Stimulated activated memory B cell treated with anti-CD40 and anti-IgM and Interleukin-4, amounts not matched to agents 10 μg/mL and 1 μg/mL and 100 μg/mL, for 72 hours (primary cell): Measurements from ENCODE around the gene AFF3.

ENCODE experiments used
- ATAC-seq: fragments of 150-1000 bp; cut with Tn5 transposase; 2 replicates; pipeline ENCODE4 v1.10.0; 2021
- H3K27ac Mint-ChIP-seq: one replicate; pipeline ENCODE4 v1.8.0; 2022; ENCODE audit warnings: mild to moderate bottlenecking, mixed read lengths
- H3K27me3 Mint-ChIP-seq: one replicate; pipeline ENCODE4 v1.8.0; 2022; ENCODE audit warnings: mixed read lengths
- H3K36me3 Mint-ChIP-seq: one replicate; pipeline ENCODE4 v1.8.0; 2022; ENCODE audit warnings: mixed read lengths
- H3K4me1 Mint-ChIP-seq: one replicate; pipeline ENCODE4 v1.8.0; 2022; ENCODE audit warnings: mixed read lengths
- H3K4me3 Mint-ChIP-seq: one replicate; pipeline ENCODE4 v1.8.0; 2022; ENCODE audit warnings: mild to moderate bottlenecking, moderate library complexity, mixed read lengths
- H3K9me3 Mint-ChIP-seq: one replicate; pipeline ENCODE4 v1.8.0; 2022; ENCODE audit warnings: mixed read lengths

AFF3 gene

DNA sequence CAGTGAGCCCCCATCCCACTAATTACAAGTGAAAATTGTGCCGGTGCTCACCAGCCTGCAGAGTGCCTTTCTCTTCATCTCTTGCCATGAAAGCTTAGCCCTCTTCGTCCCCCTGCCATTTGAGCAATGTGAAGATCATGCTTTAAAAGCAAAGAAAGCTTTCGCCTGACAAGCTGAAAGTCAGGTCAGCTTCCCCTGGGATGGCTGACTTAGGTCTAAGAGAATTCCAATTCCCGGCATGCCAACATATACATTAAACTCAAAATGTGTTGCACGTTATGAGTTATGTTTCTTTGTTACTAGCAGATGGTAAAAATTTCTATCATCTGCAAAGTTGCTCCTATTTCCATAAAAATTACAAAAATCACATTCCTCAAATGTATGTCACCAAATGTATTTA, 129.8 kb downstream of the AFF3 start:
- no peaks in the 10 kb centered on the region for H3K9me3 Mint-ChIP-seq
- H3K27ac Mint-ChIP-seq: peak overlapping the region; percentile 61
- peaks cover 30% of the 10 kb centered on the region for H3K36me3 Mint-ChIP-seq
- H3K4me1 Mint-ChIP-seq: peaks cover 23% of the 10 kb centered on the region
- no peak overlapping the region for H3K4me3 Mint-ChIP-seq
- H3K27me3 Mint-ChIP-seq: no peaks in the 10 kb centered on the region
- no peak for ATAC-seq

DNA sequence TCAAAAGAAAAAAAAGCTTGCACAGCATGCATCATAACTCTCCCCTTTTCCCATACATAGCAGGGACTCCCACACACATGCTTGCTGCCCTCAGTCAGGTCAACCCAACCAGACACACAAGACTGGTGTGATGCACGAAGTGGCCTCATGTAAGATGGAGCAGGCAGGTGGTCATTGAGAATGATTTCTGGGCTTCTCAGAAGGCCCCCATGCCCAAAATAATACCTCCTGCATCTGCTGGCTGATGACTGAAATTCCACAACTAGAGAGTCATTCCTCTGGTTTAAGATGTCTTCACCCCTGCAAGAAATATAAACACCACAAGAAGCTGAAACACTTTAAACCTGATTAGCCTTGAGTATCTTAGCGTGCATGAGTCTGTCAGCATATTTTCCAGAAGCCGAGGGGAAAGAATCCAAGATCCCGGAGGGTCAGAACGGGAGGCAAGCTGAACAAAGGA, 131.1 kb downstream of the AFF3 start:
- Mint-ChIP-seq H3K27ac (no peak overlapping the region), H3K36me3 (peaks cover 42% of the 10 kb centered on the region), H3K4me3 (no peak overlapping the region), H3K27me3 (no peaks in the 10 kb centered on the region), H3K4me1 (peaks cover 23% of the 10 kb centered on the region), H3K9me3 (no peaks in the 10 kb centered on the region)
- no peak for ATAC-seq

DNA sequence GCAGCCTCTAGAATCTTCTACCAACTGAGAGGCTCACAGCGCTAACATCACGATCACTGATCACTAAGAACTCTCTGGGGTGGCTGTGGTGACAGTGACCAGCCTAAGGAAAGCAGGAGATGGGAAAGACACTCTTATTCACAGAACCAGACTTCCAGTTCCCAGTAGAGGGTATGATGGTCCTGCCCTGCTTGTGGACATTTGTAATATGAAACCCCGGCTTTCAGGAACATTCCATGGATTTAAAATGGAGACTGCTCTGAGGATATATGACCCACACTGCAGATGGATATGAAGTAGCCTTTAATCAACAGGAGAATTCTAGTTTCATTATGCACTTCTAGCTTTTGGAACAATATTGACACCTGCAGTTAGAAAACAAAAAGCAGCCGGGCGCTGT, 131.8 kb downstream of the AFF3 start:
- H3K27ac Mint-ChIP-seq: no peak overlapping the region
- peaks cover 23% of the 10 kb centered on the region for H3K4me1 Mint-ChIP-seq
- no peaks in the 10 kb centered on the region for H3K27me3 Mint-ChIP-seq
- ATAC-seq: no peak
- no peak overlapping the region for H3K4me3 Mint-ChIP-seq
- peaks cover 43% of the 10 kb centered on the region for H3K36me3 Mint-ChIP-seq
- no peaks in the 10 kb centered on the region for H3K9me3 Mint-ChIP-seq

DNA sequence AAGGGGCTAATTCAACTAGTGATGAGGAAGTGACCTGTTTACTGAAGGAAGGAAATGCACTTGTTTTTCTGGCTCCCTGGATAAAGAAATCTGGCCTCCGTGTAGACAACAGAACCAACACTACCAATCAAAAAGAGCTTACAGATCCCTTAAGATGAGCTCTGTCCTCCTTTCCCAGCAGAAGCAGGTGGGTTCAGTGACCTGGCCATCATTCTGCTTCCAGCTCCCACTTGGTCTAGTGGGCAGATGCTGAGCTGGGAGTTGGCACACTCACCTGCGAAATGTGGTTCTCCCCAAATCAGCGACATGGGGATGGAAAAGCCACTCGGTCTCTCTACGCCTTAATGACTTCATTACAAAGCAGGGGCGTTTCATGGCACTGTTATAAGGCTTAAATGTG, 132.6 kb downstream of the AFF3 start:
- Mint-ChIP-seq H3K36me3 (peaks cover 51% of the 10 kb centered on the region), H3K4me3 (no peak overlapping the region), H3K4me1 (peaks cover 23% of the 10 kb centered on the region), H3K27ac (peak overlapping the region; percentile 52), H3K27me3 (no peaks in the 10 kb centered on the region), H3K9me3 (no peaks in the 10 kb centered on the region)
- ATAC-seq: no peak

DNA sequence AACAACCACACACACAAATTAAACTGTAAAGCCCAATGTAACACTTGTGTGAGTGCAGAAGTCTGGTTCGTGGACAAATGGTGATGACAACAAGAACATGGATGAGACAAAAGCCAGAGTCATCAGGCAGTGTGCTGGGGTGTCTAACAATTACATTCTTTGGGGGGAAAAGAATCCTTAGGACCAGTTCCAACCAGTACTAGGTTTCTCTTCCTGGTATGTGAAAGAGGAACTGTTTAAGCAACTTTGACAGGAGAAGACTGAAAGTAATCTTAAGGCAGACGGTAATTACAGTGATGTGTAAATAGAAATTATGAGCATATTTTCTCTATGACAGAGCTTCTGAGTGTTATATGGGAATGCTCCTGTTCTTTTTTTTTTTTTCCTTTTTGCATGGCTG, 133.4 kb downstream of the AFF3 start:
- Mint-ChIP-seq H3K27me3 (no peaks in the 10 kb centered on the region), H3K27ac (peak overlapping the region; percentile 52)
- ATAC-seq: no peak

DNA sequence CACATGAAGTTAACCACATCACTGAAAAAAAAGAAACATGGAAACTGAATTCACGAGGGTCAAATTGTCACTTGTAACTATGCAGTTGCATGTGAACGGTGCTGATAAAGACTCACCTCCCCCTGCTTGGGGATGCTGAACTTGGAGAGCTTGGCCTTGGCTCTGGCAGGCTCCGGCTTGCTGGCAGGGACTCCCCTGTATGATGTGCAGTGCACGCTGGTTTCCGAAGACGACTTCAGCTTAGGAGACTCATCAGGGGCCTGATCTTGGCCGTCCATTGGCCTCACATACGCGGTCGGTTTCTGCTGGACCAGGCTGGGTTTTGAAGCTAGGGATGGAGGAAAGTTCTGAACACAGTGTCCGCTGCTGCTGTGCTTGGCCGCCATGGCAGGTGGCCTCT, 135.9 kb downstream of the AFF3 start:
- Mint-ChIP-seq H3K36me3 (peaks cover 65% of the 10 kb centered on the region), H3K27ac (no peak overlapping the region), H3K27me3 (no peaks in the 10 kb centered on the region), H3K4me3 (no peak overlapping the region), H3K4me1 (peaks cover 13% of the 10 kb centered on the region), H3K9me3 (no peaks in the 10 kb centered on the region)
- ATAC-seq: no peak

More for the DNA sequence above, 133.4 kb downstream of the AFF3 start:
- H3K4me3 Mint-ChIP-seq: no peak overlapping the region
- H3K9me3 Mint-ChIP-seq: no peaks in the 10 kb centered on the region
- peaks cover 57% of the 10 kb centered on the region for H3K36me3 Mint-ChIP-seq
- peaks cover 18% of the 10 kb centered on the region for H3K4me1 Mint-ChIP-seq

DNA sequence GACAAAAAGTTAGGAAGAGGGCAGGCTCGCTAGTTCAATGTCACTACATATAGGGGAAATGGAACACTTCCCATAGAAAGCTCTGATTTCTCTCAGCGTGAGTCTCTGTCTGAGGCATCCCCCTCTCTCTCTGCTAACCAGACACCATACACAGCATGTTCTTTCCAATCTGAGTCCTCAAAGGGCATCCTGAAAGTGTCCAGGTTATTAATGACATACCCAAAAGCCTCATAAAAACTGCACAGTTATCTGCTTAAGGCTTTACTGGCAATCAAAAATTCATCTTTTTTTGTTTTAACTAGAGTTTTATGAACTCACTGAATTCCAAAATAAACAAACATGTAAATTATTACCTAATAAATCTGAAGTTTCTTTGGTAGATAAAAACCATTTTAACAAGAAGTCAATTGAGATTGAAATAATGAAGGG, 137.4 kb downstream of the AFF3 start:
- no peaks in the 10 kb centered on the region for H3K9me3 Mint-ChIP-seq
- peaks cover 65% of the 10 kb centered on the region for H3K36me3 Mint-ChIP-seq

DNA sequence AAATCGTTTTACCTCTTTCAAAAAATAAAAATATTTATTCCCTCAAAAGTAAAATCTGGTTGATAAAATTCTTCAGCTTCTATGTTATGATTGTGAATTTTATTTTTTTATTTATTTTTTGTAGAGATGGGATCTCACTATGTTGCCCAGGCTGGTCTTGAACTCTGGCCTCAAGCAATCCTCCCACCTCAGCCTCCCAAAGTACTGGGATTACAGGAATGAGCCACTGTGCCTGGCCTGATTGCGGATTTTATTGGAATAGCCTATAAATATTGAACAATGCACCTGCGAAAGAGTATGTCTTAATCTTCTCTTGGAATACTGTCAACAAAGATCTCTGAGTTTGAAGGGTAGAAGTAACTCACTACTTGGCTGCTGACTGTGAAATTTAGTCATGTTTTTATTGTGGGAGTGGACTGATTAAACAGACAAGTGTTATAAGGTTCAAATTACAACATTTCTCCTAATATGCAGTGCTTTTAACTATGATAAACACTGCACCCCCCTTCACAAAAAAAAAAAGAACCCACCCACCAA, 138.0 kb downstream of the AFF3 start:
- peaks cover 60% of the 10 kb centered on the region for H3K36me3 Mint-ChIP-seq
- no peak overlapping the region for H3K4me3 Mint-ChIP-seq
- H3K27ac Mint-ChIP-seq: no peak overlapping the region
- peaks cover 20% of the 10 kb centered on the region for H3K4me1 Mint-ChIP-seq
- H3K27me3 Mint-ChIP-seq: no peaks in the 10 kb centered on the region
- no peak for ATAC-seq
- H3K9me3 Mint-ChIP-seq: no peaks in the 10 kb centered on the region

More for the DNA sequence above, 137.4 kb downstream of the AFF3 start:
- no peak overlapping the region for H3K4me3 Mint-ChIP-seq
- H3K4me1 Mint-ChIP-seq: peaks cover 24% of the 10 kb centered on the region
- H3K27ac Mint-ChIP-seq: no peak overlapping the region
- ATAC-seq: no peak
- H3K27me3 Mint-ChIP-seq: no peaks in the 10 kb centered on the region

DNA sequence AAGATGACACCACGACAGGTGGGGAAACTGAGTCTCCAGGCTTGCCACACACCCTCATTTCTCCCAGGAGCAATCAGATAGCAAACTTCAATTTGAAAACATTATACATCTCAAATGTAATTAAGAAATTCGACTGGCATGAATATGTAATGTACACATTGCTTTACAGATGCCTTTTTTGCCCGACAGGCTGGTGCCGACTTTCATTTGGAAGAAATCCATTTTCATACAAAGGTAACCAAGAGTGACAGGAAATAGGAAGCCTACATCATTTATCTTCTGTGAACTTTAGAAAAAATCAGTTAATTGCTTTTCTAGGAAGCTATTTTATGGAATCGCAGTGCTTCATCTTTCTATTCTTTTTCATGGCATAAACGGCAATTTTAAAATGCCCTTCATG, 140.3 kb downstream of the AFF3 start:
- Mint-ChIP-seq H3K27me3 (no peaks in the 10 kb centered on the region), H3K27ac (no peak overlapping the region), H3K4me1 (peaks cover 12% of the 10 kb centered on the region), H3K9me3 (no peaks in the 10 kb centered on the region), H3K4me3 (no peak overlapping the region), H3K36me3 (peaks cover 36% of the 10 kb centered on the region)
- ATAC-seq: no peak

DNA sequence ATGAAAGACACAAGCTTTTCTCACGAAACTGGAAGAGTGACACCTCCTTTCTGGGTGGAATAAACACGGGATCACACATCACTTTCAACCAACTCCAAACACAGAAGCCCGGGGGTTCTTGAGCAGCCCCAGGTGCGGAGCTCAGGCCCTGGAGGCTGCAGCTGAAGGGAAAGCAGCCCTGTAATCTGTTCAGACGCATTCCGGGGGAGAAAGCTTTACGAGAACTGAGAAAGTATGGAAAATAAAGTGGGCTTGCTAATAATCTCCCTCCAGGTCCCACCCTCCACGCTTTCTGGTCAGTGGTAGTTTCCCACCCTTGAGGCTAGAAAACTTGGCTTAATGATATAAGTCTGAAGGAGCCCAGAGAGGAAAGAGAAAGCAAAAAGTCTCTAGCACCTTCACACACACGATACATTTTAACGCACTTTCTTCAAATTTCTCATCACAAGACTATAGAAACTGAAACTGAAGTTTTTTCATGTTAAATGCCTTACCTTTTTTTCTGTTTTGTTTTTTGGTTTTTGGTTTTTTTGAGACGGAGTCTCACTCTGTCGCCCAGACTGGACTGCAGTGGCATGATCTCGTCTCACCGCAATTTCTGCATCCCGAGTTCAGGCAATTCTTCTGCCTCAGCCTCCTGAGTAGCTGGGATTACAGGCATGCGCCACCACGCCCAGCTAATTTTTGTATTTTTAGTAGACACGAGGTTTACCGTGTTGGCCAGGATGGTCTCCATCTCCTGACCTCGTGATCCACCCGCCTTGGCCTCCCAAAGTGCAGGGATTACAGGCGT, 141.3 kb downstream of the AFF3 start:
- Mint-ChIP-seq H3K36me3 (peaks cover 28% of the 10 kb centered on the region), H3K27me3 (no peaks in the 10 kb centered on the region), H3K4me1 (peaks cover 12% of the 10 kb centered on the region), H3K27ac (peak overlapping the region; percentile 60), H3K4me3 (no peak overlapping the region), H3K9me3 (no peaks in the 10 kb centered on the region)
- no peak for ATAC-seq

DNA sequence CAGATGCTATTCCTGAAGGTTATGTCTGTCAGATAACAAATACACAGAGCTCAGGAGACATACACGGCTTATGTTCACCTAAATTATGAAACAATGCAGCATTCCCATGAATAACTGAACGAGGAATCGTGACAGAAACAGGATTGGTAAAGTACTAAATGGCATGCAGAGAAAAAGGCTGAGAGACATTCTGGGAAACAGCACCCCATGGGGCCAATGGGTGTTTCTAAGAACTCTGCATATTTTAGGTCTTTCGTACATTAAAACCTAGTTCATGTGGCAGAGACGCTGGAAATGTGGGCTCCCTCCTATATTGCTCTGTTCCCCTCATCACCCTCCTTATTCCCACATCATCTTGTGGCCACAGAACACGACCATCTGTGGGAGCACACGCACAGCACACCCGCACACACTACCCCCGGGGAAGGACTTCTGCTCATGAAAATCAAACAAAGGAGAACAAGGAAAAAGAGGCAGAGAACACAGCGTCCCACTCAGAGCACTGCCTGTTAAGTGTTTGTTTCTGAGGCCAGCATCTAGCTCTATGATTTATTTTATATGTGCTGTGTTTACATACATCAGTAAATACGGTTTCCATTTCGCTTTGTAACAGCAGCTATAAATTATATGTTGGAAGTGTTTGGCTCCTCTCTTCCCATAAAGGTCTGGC, 143.6 kb downstream of the AFF3 start:
- Mint-ChIP-seq H3K4me3 (no peak overlapping the region), H3K27ac (no peak overlapping the region), H3K27me3 (no peaks in the 10 kb centered on the region), H3K4me1 (peaks cover 19% of the 10 kb centered on the region), H3K36me3 (peaks cover 24% of the 10 kb centered on the region), H3K9me3 (no peaks in the 10 kb centered on the region)
- ATAC-seq: no peak

DNA sequence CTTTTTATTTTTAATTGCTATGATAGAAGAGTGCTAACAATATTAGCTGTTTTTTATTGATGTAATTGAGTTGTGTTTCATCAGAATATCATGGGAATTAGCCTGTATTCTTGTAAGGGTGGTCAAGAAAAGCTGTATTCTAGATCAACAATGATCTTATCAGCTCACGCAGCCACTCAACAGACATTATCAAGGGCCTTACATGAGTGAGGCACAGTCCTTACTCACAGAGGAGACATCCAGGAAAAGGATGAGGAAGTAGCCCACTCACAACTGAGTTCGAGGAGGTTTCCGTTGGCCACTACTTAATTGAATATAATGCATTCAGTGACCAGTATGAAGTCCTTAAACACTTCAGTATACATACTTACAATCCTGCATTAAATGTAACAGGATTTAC, 152.5 kb downstream of the AFF3 start:
- Mint-ChIP-seq H3K27ac (no peak overlapping the region), H3K4me3 (no peak overlapping the region), H3K36me3 (peaks cover 43% of the 10 kb centered on the region), H3K4me1 (peaks cover 12% of the 10 kb centered on the region), H3K9me3 (no peaks in the 10 kb centered on the region), H3K27me3 (no peaks in the 10 kb centered on the region)
- no peak for ATAC-seq

DNA sequence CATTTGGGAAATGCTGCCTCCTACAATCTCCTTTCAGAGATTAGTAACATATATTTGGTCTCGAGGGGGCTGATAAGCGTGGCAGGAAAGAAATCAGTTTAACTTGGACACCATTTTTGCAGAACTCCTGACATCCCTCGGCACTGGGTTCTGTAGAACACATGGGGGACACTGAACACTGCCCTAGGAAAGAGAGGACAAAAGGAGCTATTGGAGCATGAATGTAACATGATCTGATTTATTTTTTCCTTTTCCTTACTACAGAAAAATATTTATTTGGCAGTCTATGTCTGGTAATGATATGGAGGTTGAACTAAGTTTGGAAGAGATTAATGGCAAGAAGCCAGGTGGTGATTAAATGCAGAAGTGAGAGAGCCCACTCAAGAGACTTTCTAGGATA, 153.8 kb downstream of the AFF3 start:
- H3K4me1 Mint-ChIP-seq: peaks cover 6% of the 10 kb centered on the region
- no peaks in the 10 kb centered on the region for H3K9me3 Mint-ChIP-seq
- H3K27me3 Mint-ChIP-seq: no peaks in the 10 kb centered on the region
- H3K4me3 Mint-ChIP-seq: no peak overlapping the region
- ATAC-seq: no peak
- peaks cover 32% of the 10 kb centered on the region for H3K36me3 Mint-ChIP-seq
- H3K27ac Mint-ChIP-seq: no peak overlapping the region

DNA sequence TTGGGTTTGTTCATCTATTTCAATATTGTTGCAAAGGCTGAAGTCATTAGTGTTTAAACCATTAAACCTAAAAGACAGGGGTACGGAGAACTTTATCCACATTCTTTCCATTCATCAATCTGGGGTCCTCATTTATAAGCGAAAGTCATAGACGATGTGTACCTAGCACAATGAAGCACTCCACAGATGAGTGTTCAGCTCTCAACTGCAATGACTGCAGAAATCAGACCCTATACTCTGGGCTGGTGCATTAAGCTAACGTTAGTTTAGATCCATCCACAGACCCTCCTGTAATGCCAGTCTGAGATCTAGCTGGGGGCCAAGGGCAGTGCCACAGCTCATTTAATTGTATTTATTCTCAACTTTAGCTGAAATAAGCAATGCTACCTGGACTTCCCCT, 155.2 kb downstream of the AFF3 start:
- peaks cover 6% of the 10 kb centered on the region for H3K4me1 Mint-ChIP-seq
- no peak overlapping the region for H3K4me3 Mint-ChIP-seq
- H3K27ac Mint-ChIP-seq: no peak overlapping the region
- H3K36me3 Mint-ChIP-seq: peaks cover 39% of the 10 kb centered on the region
- H3K9me3 Mint-ChIP-seq: no peaks in the 10 kb centered on the region
- no peaks in the 10 kb centered on the region for H3K27me3 Mint-ChIP-seq
- no peak for ATAC-seq

DNA sequence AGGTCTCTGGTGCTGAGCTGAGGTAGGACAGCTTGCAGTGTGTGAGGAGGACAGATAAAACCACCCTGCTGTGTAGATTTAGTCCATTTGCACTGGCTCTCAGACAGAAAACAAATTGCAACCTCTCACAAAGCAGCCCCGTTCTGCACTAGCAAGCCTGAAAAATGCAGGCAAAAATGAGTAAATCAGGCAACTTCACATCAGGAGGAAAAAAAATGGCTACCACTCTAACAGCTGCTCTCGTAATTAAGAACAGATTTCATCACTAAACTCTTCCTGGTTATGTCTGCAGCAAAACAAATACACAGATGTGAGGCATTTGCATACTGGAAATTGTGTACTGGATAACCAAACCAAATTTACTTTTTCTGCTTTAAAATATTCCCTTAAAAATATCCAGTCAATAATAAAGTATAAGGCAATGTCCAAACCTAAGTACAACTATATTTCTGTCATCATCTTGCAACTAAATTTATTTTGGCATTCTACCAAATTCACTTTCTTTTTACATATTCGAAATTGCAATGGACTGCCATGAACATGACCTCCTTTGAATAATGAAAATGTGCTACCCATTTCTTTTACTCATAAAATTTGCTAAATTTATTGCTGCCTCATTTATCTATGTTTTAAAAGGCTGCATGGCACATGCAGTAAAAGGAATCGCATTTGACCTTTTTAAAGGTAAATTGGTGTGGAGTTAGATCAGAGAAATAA, 157.4 kb downstream of the AFF3 start:
- Mint-ChIP-seq H3K4me3 (no peak overlapping the region), H3K27ac (no peak overlapping the region), H3K36me3 (peaks cover 37% of the 10 kb centered on the region), H3K27me3 (no peaks in the 10 kb centered on the region), H3K4me1 (peaks cover 6% of the 10 kb centered on the region), H3K9me3 (no peaks in the 10 kb centered on the region)
- ATAC-seq: no peak
